GM21786 (cell line): ENCODE results near the gene POLE3.
"Not testable (repeated sequence)": the region's sequence is repeated elsewhere in the genome, so short reads cannot be mapped to it uniquely, and the experiment has no call there.

ENCODE experiments used
- ATAC-seq: cut with Tn5 transposase; IDR thresholded peaks from one replicate; pipeline ENCODE4 v1.9.1; 2021; ENCODE audit not compliant: unreplicated experiment

POLE3 gene

DNA sequence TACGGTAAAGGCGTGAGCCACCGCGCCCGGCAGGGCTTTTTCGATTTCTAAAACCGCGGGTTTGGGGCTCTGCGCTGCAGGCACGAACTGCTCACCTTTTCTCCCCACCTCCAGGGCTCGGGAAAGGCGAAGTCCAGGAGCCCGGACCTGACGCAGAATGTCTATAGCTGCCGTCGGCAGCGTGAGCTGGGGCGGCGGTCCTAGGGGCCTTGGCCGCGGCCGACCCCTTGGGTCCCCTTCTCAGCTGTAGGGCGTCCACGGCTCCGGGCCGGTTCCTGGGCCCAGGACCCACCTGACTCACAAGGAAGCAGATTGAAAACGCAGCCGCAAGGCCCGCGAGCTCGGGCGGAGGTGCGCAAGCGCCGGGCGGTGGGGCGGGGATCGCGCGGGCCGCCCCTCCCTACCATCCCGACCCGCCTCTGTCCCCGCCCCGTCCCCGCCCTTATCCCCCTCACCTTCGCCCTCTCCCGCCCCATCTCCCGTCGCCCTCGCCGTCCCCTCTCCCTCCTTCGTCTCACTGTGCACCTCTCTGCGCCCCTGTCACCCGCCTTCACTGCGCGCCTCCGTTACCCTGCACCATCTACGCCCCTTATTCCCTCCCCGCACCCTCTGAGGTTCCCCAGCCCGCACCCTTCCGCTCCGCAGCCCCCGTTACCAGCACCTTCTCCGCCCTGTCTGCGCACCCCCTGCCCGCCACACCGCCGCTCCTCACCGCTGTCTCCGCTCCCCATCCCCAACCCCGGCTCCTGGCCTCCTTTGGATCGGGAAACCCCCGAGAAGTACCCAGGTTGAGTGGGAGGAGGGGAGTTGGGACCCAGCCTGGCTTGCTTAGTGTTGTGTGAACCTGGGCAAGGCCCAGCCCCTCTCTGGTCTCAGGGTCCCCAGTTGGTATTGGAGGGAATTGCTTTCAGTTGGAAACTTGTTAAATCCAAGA is 33.6 kb downstream of the POLE3 start, which contains the start of gene HDHD3:
Gene HDHD3 (minus strand): TSS at position 353 of the 934 bp plus-strand sequence. CDS start 2,632 bp downstream, outside the sequence.
- ATAC-seq: peak; percentile 58

- ATAC-seq: no peak
Observed at GRCh38 chr9:113375057-113376023, 35.1 kb downstream of the POLE3 start.

- ATAC-seq: no peak
Observed at GRCh38 chr9:113373676-113374392, 36.6 kb downstream of the POLE3 start.

DNA sequence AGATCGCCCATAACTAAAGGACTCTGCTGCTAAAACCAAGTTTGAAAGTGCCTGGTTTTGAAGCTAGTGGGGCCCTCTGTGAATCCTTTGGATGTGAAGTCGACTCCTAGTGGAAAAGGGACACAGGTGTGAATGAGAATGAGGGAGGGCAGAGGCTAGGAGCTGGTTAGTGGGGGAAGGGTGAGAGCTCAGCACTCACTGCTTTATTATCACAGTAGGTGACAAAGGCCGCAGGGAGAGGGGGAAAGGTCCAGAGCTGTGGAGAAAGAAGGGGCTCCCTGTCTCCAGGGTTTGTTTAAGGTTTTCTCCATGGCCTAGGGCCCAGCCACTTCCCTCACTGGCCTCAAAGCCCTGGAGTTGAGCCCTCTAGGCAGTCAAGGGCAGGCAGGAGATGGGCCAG is 37.2 kb downstream of the POLE3 start:
- no peak for ATAC-seq

- ATAC-seq: no peak
Observed at GRCh38 chr9:113372059-113372458, 38.4 kb downstream of the POLE3 start.

GRCh38 chr9:113370806-113371325 is 39.6 kb downstream of the POLE3 start:
- ATAC-seq: no peak

DNA sequence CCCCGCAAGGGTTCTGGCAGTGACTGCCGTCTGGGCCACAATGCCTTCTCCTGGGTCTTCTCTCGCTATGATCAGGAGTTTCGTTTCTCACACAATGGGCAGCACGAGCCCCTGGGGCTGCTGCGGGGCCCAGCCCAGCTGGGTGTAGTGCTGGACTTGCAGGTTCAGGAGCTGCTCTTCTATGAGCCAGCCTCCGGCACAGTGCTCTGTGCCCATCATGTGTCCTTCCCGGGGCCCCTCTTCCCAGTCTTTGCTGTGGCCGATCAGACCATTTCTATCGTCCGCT is 40.7 kb downstream of the POLE3 start:
- ATAC-seq: no peak

DNA sequence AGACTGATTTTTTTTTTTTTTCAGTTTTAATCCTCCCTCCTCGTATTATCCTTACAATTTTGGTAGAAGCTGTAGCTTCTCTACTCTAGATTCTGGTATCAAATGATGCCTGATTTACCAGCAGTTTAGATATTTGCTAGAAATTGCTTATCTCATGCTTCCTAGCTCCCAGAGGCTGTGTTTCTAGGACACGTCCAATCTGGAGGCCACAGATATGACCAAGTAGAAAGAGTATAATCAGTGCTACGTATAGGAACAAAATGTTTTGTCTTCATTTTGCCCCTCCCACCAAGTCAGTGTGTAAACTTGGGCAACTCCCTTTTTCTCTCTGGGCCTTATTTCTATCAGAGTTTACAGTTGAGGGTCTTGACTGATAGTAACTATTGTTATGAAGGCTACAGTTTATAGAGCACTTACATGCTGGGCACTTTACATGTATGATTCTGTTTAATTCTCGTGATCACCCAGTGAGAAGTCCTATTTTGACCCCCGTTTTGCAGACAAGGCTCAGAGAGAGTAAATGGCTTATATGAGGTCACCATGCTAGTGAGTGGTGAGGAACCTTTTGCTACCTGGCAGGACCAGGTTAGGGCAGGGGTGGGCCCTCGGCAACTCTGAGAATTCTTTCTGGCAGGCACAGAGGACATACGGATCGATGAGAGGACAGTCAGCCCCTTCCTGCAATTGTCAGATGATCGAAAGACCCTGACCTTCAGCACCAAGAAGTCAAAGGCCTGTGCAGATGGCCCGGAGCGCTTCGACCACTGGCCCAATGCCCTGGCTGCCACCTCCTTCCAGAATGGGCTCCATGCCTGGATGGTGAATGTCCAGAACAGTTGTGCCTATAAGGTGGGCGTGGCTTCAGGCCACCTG is 41.3 kb downstream of the POLE3 start:
- no peak for ATAC-seq

DNA sequence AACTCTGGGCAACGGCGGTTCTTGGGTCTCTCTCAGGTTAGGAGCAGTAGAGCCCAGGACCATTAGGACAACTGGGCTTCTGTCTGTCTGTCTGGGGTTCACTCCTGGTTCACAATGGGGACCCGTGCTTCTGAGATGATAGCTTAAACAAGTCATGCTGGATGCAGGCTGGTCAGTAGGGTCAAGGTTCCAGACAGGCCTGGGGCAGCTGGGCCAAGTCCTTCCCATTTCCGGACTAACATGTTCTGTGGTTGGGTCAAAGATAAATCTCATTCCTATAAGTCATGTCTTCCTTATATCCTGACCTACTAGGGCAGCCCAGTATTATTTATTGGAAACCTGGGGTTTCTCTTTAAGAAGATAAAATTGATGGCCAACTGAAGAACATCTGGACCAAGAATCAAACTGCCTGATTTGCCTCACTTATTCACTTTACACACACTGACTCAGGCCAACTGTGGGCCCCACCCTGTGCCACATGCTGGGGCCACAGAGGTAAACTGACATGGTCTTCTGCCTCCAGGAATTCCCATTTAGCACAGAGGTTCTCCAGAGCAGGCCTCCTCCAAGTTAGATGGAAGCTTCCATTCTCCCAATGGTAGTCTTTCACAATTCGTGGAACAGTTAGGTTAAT is 42.0 kb downstream of the POLE3 start:
- ATAC-seq: no peak

- ATAC-seq: not testable (repeated sequence)
Observed at GRCh38 chr9:113365652-113366051, 44.8 kb downstream of the POLE3 start.

DNA sequence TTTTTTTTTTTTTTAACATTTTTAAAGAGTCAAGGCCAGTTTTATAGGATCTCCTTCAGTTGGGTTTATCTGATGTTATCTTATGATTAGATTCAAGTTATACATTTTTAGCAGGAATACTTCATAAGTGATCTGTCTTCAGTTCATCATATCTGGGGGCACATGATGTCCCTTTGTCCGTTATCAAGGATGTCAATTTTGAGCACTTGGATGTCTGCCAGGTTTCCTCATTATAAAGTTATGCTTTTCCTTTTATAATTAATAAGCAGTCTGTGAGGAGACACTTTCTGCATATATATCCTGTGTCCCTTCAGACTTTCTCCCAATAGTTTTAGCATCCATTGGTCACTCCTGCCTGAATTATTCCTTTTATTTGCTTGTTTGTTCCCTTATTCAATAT is 45.5 kb downstream of the POLE3 start:
- ATAC-seq: no peak

DNA sequence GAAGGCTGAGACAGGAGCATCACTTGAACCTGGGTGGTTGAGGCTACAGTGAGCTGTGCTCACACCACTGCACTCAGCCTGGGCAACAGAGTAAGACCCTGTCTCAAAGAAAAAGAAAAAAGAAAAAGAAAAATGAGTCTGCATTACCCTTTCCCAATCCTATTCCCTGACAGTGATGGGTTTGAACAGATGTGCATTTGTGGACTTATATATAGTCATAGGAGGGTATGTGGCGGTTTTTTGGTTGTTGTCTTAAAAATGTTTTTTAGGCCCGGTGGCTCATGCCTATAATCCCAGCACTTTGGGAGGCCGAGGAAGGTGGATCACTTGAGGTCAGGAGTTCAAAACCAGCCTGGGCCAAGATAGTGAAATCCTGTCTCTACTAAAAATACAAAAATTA is 47.1 kb downstream of the POLE3 start:
- ATAC-seq: no peak

- no peak for ATAC-seq
Observed at GRCh38 chr9:113361304-113362018, 49.0 kb downstream of the POLE3 start.

- no peak for ATAC-seq
Observed at GRCh38 chr9:113360242-113360842, 50.1 kb downstream of the POLE3 start.

- no peak for ATAC-seq
Observed at GRCh38 chr9:113359385-113359784, 51.1 kb downstream of the POLE3 start.
